ENCODE measurements around the gene SYT7. TPM values are rescaled to one million over a fixed set of nuclear protein-coding genes. Genes with fewer than 3 reads are reported as not detected.

Gene SYT7
- total and polyA plus RNA-seq, 2 donors (not counting 1 experiment from before 2014, with no cell fraction given): not detected

DNA sequence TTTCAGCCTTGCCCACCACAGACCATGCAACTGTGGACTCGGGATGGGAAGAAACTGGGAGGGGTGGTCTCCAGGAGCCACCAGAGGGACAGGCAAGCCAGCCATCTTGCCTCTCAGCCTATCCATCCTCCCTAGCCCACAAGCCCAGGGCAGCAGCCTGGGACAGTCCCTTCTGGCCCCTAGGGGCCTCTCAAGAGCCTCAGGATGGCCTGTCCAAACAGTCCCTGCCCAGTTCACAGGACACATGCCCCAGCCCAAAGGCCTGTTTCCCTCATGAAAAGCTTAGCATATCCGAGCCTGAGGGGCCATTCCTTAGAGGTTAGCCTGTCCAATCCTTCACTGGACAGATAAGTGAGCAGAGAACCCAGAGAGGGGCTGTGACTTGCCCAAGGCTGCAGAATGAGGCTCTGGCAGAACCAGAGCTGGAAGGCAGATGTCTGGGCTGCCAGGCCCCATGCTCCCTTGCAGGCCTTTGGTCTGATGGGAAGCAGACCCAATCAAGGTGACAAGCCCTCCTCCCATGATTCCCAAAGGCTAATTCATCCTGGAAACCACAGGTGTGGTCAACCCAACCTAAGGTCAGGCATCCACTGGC lies 44.1 kb downstream of the SYT7 start:
- peaks cover 27% of the 10 kb centered on the region for H3K27me3 Mint-ChIP-seq
- Histone ChIP-seq H3K4me1 (ENCODE audit: control insufficient read depth in 2 of 2, insufficient read depth in 2 of 2, low read length in 2 of 2) (no peaks in the 10 kb centered on the region), H2AFZ (ENCODE audit: insufficient read depth, low read depth, low read length, poor library complexity, severe bottlenecking) (no peak overlapping the region), H3K36me3 (replicated peaks in 1 of 2; ENCODE audit: control extremely low read depth in 1 of 2, control insufficient read depth in 1 of 2, extremely low read depth in 1 of 2, insufficient read depth in 2 of 2, low read length in 1 of 2) (no peaks in the 10 kb centered on the region), H3K27ac (ENCODE audit: low read length in 2 of 2) (no peak overlapping the region), H3K4me2 (replicated peaks; ENCODE audit: low read depth, low read length, poor library complexity, severe bottlenecking) (no peak overlapping the region), H3K9me3 (ENCODE audit: control extremely low read depth in 1 of 3, control insufficient read depth in 2 of 3, insufficient read depth in 1 of 3, low read length in 2 of 3) (peaks cover 0 to 3% (median 0%) of the 10 kb centered on the region in 3 donors), H4K20me1 (ENCODE audit: control insufficient read depth, insufficient read depth, low read length, poor library complexity, severe bottlenecking) (no peaks in the 10 kb centered on the region), H3K79me2 (ENCODE audit: control insufficient read depth, insufficient read depth, low read length) (no peaks in the 10 kb centered on the region), H3K9ac (ENCODE audit: low read length) (no peak overlapping the region), H3K4me3 (ENCODE audit: control extremely low read depth in 1 of 5, extremely low read depth in 1 of 5, insufficient read depth in 1 of 5, low read depth in 2 of 5, low read length in 4 of 5) (no peak overlapping the region), H3K27me3 (replicated peaks in 1 of 4; ENCODE audit: control extremely low read depth in 1 of 4, control insufficient read depth in 3 of 4, insufficient read depth in 4 of 4, low read length in 3 of 4) (peaks cover 0 to 11% (median 0%) of the 10 kb centered on the region in 4 experiments)
- intact Hi-C loops (cut with micrococcal nuclease): no loop called here
- H3K4me3 Mint-ChIP-seq: no peak overlapping the region
- CTCF ChIA-PET: no interaction called here
- TF ChIP-seq, protein P1, sequence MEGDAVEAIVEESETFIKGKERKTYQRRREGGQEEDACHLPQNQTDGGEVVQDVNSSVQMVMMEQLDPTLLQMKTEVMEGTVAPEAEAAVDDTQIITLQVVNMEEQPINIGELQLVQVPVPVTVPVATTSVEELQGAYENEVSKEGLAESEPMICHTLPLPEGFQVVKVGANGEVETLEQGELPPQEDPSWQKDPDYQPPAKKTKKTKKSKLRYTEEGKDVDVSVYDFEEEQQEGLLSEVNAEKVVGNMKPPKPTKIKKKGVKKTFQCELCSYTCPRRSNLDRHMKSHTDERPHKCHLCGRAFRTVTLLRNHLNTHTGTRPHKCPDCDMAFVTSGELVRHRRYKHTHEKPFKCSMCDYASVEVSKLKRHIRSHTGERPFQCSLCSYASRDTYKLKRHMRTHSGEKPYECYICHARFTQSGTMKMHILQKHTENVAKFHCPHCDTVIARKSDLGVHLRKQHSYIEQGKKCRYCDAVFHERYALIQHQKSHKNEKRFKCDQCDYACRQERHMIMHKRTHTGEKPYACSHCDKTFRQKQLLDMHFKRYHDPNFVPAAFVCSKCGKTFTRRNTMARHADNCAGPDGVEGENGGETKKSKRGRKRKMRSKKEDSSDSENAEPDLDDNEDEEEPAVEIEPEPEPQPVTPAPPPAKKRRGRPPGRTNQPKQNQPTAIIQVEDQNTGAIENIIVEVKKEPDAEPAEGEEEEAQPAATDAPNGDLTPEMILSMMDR (IDR thresholded peaks at IDR 0.05): no peak
- TF ChIP-seq EZH2 (IDR thresholded peaks at IDR 0.05; ENCODE audit: borderline replicate concordance, insufficient read depth, low read depth, low read length, poor library complexity, severe bottlenecking): no peak
- ATAC-seq (ENCODE audit: low read depth): no peak
- no peak for DNase-seq
- H3K4me1 Mint-ChIP-seq: peaks cover 2% of the 10 kb centered on the region
- no peak overlapping the region for H3K27ac Mint-ChIP-seq
- POLR2A ChIA-PET: no interaction called here
- WGBS (ENCODE audit: insufficient coverage): 63% methylated on average over 2 of the region's 2 CpGs
- H3K9me3 Mint-ChIP-seq (ENCODE audit: insufficient read depth): no peaks in the 10 kb centered on the region

DNA sequence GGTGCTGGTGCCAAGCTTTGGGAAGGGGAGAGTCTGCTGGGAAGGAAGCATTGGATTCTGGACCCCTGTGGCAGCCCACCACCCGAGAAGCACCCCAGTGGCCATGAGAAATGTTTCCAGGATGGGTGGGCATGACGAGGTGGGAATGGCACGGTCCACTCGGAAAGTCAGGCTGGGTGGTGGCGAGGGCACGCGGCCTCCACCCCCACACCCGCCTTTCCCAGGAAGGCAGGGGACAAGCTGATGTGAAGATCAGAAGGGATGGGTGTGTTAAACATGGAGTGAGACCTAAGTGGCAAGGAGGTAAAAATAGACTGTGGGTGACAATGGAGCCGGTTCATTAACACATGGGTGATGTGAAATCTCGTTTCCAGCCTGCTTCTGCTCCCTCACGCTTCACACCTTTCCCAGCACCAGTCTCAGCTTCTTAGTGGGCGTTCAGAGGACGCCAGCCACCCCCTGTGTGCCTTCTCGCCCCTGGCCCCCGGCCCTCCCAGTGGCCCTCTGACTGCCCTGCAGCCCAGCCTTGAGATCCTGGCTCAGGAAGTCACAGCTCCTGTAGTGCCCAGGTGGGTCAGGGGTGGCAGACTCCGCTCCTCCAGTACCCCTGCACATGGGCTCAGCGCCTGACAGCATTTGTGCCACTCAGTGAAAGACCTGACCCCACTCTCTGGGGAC lies 44.7 kb downstream of the SYT7 start:
- Mint-ChIP-seq H3K27ac (no peak overlapping the region), H3K4me1 (no peaks in the 10 kb centered on the region), H3K9me3 (ENCODE audit: insufficient read depth) (no peaks in the 10 kb centered on the region), H3K27me3 (peaks cover 23% of the 10 kb centered on the region), H3K4me3 (no peak overlapping the region)
- Histone ChIP-seq H3K9ac (ENCODE audit: low read length) (no peak overlapping the region), H3K36me3 (replicated peaks in 1 of 2; ENCODE audit: control extremely low read depth in 1 of 2, control insufficient read depth in 1 of 2, extremely low read depth in 1 of 2, insufficient read depth in 2 of 2, low read length in 1 of 2) (no peaks in the 10 kb centered on the region), H3K4me1 (ENCODE audit: control insufficient read depth in 2 of 2, insufficient read depth in 2 of 2, low read length in 2 of 2) (no peaks in the 10 kb centered on the region), H2AFZ (ENCODE audit: insufficient read depth, low read depth, low read length, poor library complexity, severe bottlenecking) (no peak overlapping the region), H3K4me2 (replicated peaks; ENCODE audit: low read depth, low read length, poor library complexity, severe bottlenecking) (no peak overlapping the region), H3K27me3 (replicated peaks in 1 of 4; ENCODE audit: control extremely low read depth in 1 of 4, control insufficient read depth in 3 of 4, insufficient read depth in 4 of 4, low read length in 3 of 4) (peaks cover 0 to 16% (median 0%) of the 10 kb centered on the region in 4 experiments), H3K4me3 (ENCODE audit: control extremely low read depth in 1 of 5, extremely low read depth in 1 of 5, insufficient read depth in 1 of 5, low read depth in 2 of 5, low read length in 4 of 5) (no peak overlapping the region), H3K27ac (ENCODE audit: low read length in 2 of 2) (no peak overlapping the region), H4K20me1 (ENCODE audit: control insufficient read depth, insufficient read depth, low read length, poor library complexity, severe bottlenecking) (no peaks in the 10 kb centered on the region), H3K9me3 (ENCODE audit: control extremely low read depth in 1 of 3, control insufficient read depth in 2 of 3, insufficient read depth in 1 of 3, low read length in 2 of 3) (peaks cover 0 to 3% (median 0%) of the 10 kb centered on the region in 3 donors), H3K79me2 (ENCODE audit: control insufficient read depth, insufficient read depth, low read length) (no peaks in the 10 kb centered on the region)
- ChIA-PET POLR2A (no interaction called here), CTCF (no interaction called here)
- no peak for DNase-seq
- TF ChIP-seq, protein P1 (IDR thresholded peaks at IDR 0.05): no peak
- 63% methylated on average over 13 of the region's 17 CpGs for WGBS (ENCODE audit: insufficient coverage)
- no peak for ATAC-seq (ENCODE audit: low read depth)
- intact Hi-C loops (cut with micrococcal nuclease): no loop called here
